Liver (tissue), 9 donors: ENCODE measurements around the gene KRT28. TPM values are rescaled to one million over a fixed set of nuclear protein-coding genes. Genes with fewer than 3 reads are reported as not detected.

Source experiments
- DNase-seq: peaks from one replicate; pipeline ENCODE4 v3.0.0-alpha.2; 2017; ENCODE audit warnings: low spot score
- H3K27ac ChIP-seq, 2 donors: one replicate each; pipeline ENCODE4 v1.7.0; 2013; ENCODE audit warnings: inconsistent platforms in 2 of 2, low read length in 2 of 2, control low read depth in 1 of 2, low read depth in 1 of 2, mild to moderate bottlenecking in 1 of 2
- H3K27me3 ChIP-seq, 4 donors: one replicate each; pipeline versions ENCODE4 v1.6.1 to v1.7.0; 2013; ENCODE audit warnings: low read length in 3 of 4, inconsistent platforms in 1 of 4, mild to moderate bottlenecking in 1 of 4, moderate library complexity in 1 of 4; ENCODE audit not compliant: control insufficient read depth in 4 of 4, insufficient read depth in 4 of 4
- H3K36me3 ChIP-seq, 4 donors: one replicate each; pipeline versions ENCODE4 v1.6.1 to v1.7.0; 2013; ENCODE audit warnings: low read length in 3 of 4, mild to moderate bottlenecking in 3 of 4, low read depth in 1 of 4, moderate library complexity in 1 of 4; ENCODE audit not compliant: control insufficient read depth in 4 of 4, insufficient read depth in 3 of 4
- H3K4me1 ChIP-seq, 4 donors: one replicate each; pipeline versions ENCODE4 v1.6.1 to v1.7.0; 2013; ENCODE audit warnings: low read length in 3 of 4, mild to moderate bottlenecking in 3 of 4, moderate library complexity in 1 of 4; ENCODE audit not compliant: control insufficient read depth in 4 of 4, insufficient read depth in 4 of 4
- H3K4me3 ChIP-seq, 3 donors: one replicate each; pipeline versions ENCODE4 v1.6.1 to v1.7.0; 2013; ENCODE audit warnings: low read length in 3 of 3, control low read depth in 1 of 3, low read depth in 1 of 3, mild to moderate bottlenecking in 1 of 3
- H3K9ac ChIP-seq, 2 donors: one replicate each; pipeline ENCODE4 v1.7.0; 2013; ENCODE audit warnings: low read length in 2 of 2, mild to moderate bottlenecking in 2 of 2, moderate library complexity in 2 of 2, control low read depth in 1 of 2, low read depth in 1 of 2
- H3K9me3 ChIP-seq, 4 donors: one replicate each; pipeline versions ENCODE4 v1.6.1 to v1.7.0; 2013; ENCODE audit warnings: low read length in 3 of 4; ENCODE audit not compliant: control insufficient read depth in 4 of 4
- EGR1 ChIP-seq, 2 donors: IDR thresholded peaks; 2 replicates each; pipeline ENCODE4 v1.6.1; 2016 to 2018; ENCODE audit warnings: antibody characterized with exemption in 2 of 2, low read depth in 2 of 2
- FOXA1 ChIP-seq: IDR thresholded peaks from 2 replicates; pipeline ENCODE4 v1.6.1; 2016; ENCODE audit warnings: antibody characterized with exemption
- FOXA2 ChIP-seq: IDR thresholded peaks from 2 replicates; pipeline ENCODE4 v1.6.1; 2016; ENCODE audit warnings: antibody characterized with exemption
- GABPA ChIP-seq, 2 donors: IDR thresholded peaks in 1 of 2; conservative IDR thresholded peaks in 1 of 2; 2 replicates each; pipeline ENCODE4 v1.6.1; 2016; ENCODE audit warnings: antibody characterized with exemption in 2 of 2, mild to moderate bottlenecking in 1 of 2, moderate library complexity in 1 of 2
- HNF4A ChIP-seq, 2 donors: conservative IDR thresholded peaks; 2 replicates each; pipeline ENCODE4 v1.6.1; 2016; ENCODE audit warnings: antibody characterized with exemption in 2 of 2, mild to moderate bottlenecking in 2 of 2
- HNF4G ChIP-seq: IDR thresholded peaks from 2 replicates; pipeline ENCODE4 v1.6.1; 2016; ENCODE audit warnings: antibody characterized with exemption
- JUND ChIP-seq, 2 donors: IDR thresholded peaks; 2 replicates each; pipeline ENCODE4 v1.6.1; 2016; ENCODE audit warnings: antibody characterized with exemption in 2 of 2
- NR2F2 ChIP-seq: IDR thresholded peaks from 2 replicates; pipeline ENCODE4 v1.6.1; 2016; ENCODE audit warnings: antibody characterized with exemption
- RAD21 ChIP-seq, 2 donors: IDR thresholded peaks; 2 replicates each; pipeline ENCODE4 v1.6.1; 2016; ENCODE audit warnings: antibody characterized with exemption in 2 of 2, mild to moderate bottlenecking in 2 of 2
- RXRA ChIP-seq, 2 donors: IDR thresholded peaks; 2 replicates each; pipeline ENCODE4 v1.6.1; 2017 to 2018; ENCODE audit warnings: antibody characterized with exemption in 2 of 2, mild to moderate bottlenecking in 1 of 2
- SP1 ChIP-seq: IDR thresholded peaks from 2 replicates; pipeline ENCODE4 v1.6.1; 2018; ENCODE audit warnings: antibody characterized with exemption, mild to moderate bottlenecking
- TAF1 ChIP-seq: conservative IDR thresholded peaks from 2 replicates; pipeline ENCODE4 v1.6.1; 2016; ENCODE audit warnings: antibody characterized with exemption, mild to moderate bottlenecking
- YY1 ChIP-seq: IDR thresholded peaks from 2 replicates; pipeline ENCODE4 v1.6.1; 2016; ENCODE audit warnings: antibody characterized with exemption, mild to moderate bottlenecking
- WGBS: extraction: QIAGEN DNeasy Blood & Tissue Kit; methylation state at CpG from one replicate; pipeline ENCODE4 v1.1.7; 2013; 5-methylcytosine and 5-hydroxymethylcytosine counted together
- polyA plus RNA-seq, 2 donors: library from polyadenylated mRNA; stranded (reverse) in 1 of 2; unstranded in 1 of 2; fragments of 200-250 nt in 1 of 2; fragments of >200 nt in 1 of 2; fragmentation: Nextera tagmentation in 1 of 2; extraction: Ambion mirVana in 1 of 2; gene quantifications; one replicate each; pipeline versions ENCODE4 v1.2.1 to v1.2.3, GENCODE V29; 2013 to 2015
- total RNA-seq, 2 donors: library from RNA; depleted of rRNA; stranded (reverse); fragments of >200 nt; gene quantifications; one replicate each; pipeline ENCODE4 v1.2.3, GENCODE V29; 2014
- TF ChIP-seq, protein P1 (sequence below): IDR thresholded peaks from 2 replicates; pipeline ENCODE4 v1.6.1; 2016; ENCODE audit warnings: antibody characterized with exemption
- TF ChIP-seq, protein P2 (sequence below): IDR thresholded peaks from 2 replicates; pipeline ENCODE4 v1.6.1; 2016; ENCODE audit warnings: antibody characterized with exemption
- TF ChIP-seq, protein P3 (sequence below): IDR thresholded peaks from 2 replicates; pipeline ENCODE4 v1.6.1; 2016; ENCODE audit warnings: antibody characterized with exemption, mild to moderate bottlenecking
- TF ChIP-seq, protein P4 (sequence below): fragments of 150-350 bp; IDR thresholded peaks from 2 replicates; pipeline ENCODE4 v1.5.1; 2017; ENCODE audit warnings: improper control_type of control experiment, low read depth, low read length; ENCODE audit not compliant: missing input control
- TF ChIP-seq, protein P5 (sequence below): IDR thresholded peaks from 2 replicates; pipeline ENCODE4 v1.6.1; 2016; ENCODE audit warnings: antibody characterized with exemption
- donor health status: healthy.
- donor health status: healthy.
- donor health status: healthy.
- donor health status: healthy.
- donor health status: healthy.

Gene KRT28
- total and polyA plus RNA-seq, 4 donors: not detected

DNA sequence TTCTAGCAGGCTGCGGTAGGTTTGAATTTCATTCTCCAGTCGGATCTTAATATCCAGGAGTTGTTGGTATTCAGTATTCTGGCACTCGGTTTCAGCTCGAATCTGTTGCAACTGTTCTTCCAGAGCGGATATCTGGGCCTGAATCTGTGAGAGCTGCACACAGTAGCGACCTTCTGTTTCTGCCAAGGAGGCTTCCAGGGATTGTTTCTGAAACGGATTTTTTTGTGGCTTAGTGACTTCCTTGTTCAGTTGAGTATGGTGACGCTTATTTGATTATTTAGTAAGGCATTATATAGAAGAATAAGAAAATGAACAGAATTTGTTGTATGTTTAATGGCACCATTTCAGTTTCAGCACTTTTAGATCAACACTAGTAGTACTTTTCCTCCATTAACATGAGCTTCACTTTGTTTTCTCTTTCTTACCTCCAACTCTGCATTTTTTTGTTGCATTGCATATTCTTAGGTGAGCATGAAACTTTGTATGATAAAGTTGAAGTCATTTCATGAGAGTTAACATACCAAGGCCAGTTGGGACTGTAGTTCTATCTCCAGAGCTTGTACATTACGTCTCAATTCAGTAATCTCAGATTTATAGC lies 19.9 kb upstream of the KRT28 start:
- Histone ChIP-seq H3K4me1 (peaks cover 0 to 11% (median 8%) of the 10 kb centered on the region in 4 donors), H3K4me3 (peak overlapping the region; percentile 87 to 97 (median 93)), H3K9ac (peak overlapping the region; percentile 63 to 87), H3K27me3 (no peaks in the 10 kb centered on the region), H3K9me3 (no peaks in the 10 kb centered on the region), H3K27ac (peak overlapping the region; percentile 48 to 93), H3K36me3 (peaks cover 0 to 3% (median 1%) of the 10 kb centered on the region in 4 donors)
- DNase-seq: no peak
- TF ChIP-seq HNF4A (conservative IDR thresholded peaks at IDR 0.05) (no peak), NR2F2 (no peak), JUND (IDR thresholded peaks at IDR 0.05) (no peak), TAF1 (no peak), SP1 (no peak), RAD21 (IDR thresholded peaks at IDR 0.05) (no peak), EGR1 (IDR thresholded peaks at IDR 0.05; ENCODE audit: low read depth in 2 of 2) (no peak), FOXA2 (no peak), GABPA (IDR thresholded peaks at IDR 0.05 in 1 of 2, conservative IDR thresholded peaks at IDR 0.05 in 1 of 2) (no peak), RXRA (IDR thresholded peaks at IDR 0.05) (no peak), HNF4G (no peak), YY1 (no peak), FOXA1 (no peak)
- TF ChIP-seq, protein P1, sequence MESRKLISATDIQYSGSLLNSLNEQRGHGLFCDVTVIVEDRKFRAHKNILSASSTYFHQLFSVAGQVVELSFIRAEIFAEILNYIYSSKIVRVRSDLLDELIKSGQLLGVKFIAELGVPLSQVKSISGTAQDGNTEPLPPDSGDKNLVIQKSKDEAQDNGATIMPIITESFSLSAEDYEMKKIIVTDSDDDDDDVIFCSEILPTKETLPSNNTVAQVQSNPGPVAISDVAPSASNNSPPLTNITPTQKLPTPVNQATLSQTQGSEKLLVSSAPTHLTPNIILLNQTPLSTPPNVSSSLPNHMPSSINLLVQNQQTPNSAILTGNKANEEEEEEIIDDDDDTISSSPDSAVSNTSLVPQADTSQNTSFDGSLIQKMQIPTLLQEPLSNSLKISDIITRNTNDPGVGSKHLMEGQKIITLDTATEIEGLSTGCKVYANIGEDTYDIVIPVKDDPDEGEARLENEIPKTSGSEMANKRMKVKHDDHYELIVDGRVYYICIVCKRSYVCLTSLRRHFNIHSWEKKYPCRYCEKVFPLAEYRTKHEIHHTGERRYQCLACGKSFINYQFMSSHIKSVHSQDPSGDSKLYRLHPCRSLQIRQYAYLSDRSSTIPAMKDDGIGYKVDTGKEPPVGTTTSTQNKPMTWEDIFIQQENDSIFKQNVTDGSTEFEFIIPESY: no peak
- TF ChIP-seq, protein P2, sequence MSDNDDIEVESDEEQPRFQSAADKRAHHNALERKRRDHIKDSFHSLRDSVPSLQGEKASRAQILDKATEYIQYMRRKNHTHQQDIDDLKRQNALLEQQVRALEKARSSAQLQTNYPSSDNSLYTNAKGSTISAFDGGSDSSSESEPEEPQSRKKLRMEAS: no peak
- TF ChIP-seq, protein P3, sequence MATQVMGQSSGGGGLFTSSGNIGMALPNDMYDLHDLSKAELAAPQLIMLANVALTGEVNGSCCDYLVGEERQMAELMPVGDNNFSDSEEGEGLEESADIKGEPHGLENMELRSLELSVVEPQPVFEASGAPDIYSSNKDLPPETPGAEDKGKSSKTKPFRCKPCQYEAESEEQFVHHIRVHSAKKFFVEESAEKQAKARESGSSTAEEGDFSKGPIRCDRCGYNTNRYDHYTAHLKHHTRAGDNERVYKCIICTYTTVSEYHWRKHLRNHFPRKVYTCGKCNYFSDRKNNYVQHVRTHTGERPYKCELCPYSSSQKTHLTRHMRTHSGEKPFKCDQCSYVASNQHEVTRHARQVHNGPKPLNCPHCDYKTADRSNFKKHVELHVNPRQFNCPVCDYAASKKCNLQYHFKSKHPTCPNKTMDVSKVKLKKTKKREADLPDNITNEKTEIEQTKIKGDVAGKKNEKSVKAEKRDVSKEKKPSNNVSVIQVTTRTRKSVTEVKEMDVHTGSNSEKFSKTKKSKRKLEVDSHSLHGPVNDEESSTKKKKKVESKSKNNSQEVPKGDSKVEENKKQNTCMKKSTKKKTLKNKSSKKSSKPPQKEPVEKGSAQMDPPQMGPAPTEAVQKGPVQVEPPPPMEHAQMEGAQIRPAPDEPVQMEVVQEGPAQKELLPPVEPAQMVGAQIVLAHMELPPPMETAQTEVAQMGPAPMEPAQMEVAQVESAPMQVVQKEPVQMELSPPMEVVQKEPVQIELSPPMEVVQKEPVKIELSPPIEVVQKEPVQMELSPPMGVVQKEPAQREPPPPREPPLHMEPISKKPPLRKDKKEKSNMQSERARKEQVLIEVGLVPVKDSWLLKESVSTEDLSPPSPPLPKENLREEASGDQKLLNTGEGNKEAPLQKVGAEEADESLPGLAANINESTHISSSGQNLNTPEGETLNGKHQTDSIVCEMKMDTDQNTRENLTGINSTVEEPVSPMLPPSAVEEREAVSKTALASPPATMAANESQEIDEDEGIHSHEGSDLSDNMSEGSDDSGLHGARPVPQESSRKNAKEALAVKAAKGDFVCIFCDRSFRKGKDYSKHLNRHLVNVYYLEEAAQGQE: no peak
- TF ChIP-seq, protein P4, sequence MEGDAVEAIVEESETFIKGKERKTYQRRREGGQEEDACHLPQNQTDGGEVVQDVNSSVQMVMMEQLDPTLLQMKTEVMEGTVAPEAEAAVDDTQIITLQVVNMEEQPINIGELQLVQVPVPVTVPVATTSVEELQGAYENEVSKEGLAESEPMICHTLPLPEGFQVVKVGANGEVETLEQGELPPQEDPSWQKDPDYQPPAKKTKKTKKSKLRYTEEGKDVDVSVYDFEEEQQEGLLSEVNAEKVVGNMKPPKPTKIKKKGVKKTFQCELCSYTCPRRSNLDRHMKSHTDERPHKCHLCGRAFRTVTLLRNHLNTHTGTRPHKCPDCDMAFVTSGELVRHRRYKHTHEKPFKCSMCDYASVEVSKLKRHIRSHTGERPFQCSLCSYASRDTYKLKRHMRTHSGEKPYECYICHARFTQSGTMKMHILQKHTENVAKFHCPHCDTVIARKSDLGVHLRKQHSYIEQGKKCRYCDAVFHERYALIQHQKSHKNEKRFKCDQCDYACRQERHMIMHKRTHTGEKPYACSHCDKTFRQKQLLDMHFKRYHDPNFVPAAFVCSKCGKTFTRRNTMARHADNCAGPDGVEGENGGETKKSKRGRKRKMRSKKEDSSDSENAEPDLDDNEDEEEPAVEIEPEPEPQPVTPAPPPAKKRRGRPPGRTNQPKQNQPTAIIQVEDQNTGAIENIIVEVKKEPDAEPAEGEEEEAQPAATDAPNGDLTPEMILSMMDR: no peak
- TF ChIP-seq, protein P5, sequence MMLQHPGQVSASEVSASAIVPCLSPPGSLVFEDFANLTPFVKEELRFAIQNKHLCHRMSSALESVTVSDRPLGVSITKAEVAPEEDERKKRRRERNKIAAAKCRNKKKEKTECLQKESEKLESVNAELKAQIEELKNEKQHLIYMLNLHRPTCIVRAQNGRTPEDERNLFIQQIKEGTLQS: no peak
- WGBS: 37% methylated on average over 9 of the region's 9 CpGs
